Mononuclear cell (primary cell): ENCODE data around the gene SLC4A5. TPM values are rescaled to one million over a fixed set of nuclear protein-coding genes. Genes with fewer than 3 reads are reported as not detected.
"Not testable (repeated sequence)": the region's sequence is repeated elsewhere in the genome, so short reads cannot be mapped to it uniquely, and the experiment has no call there.

Experiments
- H3K27me3 ChIP-seq: 2 replicates; pipeline ENCODE4 v1.6.0; 2011; ENCODE audit warnings: low read length, control low read depth; ENCODE audit not compliant: insufficient read depth
- H3K4me1 ChIP-seq: 2 replicates; pipeline ENCODE4 v1.5.1; 2011; ENCODE audit warnings: mild to moderate bottlenecking, low read length, control low read depth; ENCODE audit not compliant: insufficient read depth
- H3K4me3 ChIP-seq: 2 replicates; pipeline ENCODE4 v1.5.1; 2011; ENCODE audit warnings: mild to moderate bottlenecking, low read length, moderate library complexity
- H3K9me3 ChIP-seq: 2 replicates; pipeline ENCODE4 v1.5.1; 2011; ENCODE audit warnings: low read depth, mild to moderate bottlenecking, control low read depth, low read length
- total RNA-seq: library from RNA; depleted of rRNA; stranded (reverse); fragments of >200 nt; gene quantifications from one replicate; pipeline ENCODE4 v1.2.3, GENCODE V29; 2012

SLC4A5 gene
- total RNA-seq, 1 donor = 6.7 TPM

- Histone ChIP-seq H3K4me3 (no peak overlapping the region), H3K9me3 (no peaks in the 10 kb centered on the region), H3K4me1 (no peaks in the 10 kb centered on the region), H3K27me3 (no peaks in the 10 kb centered on the region)
Observed at GRCh38 chr2:74253971-74254310, 89.3 kb downstream of the SLC4A5 start.

GRCh38 chr2:74253306-74253970, 89.8 kb downstream of the SLC4A5 start:
- Histone ChIP-seq H3K27me3 (no peaks in the 10 kb centered on the region), H3K9me3 (no peaks in the 10 kb centered on the region), H3K4me3 (no peak overlapping the region), H3K4me1 (no peaks in the 10 kb centered on the region)

- Histone ChIP-seq H3K4me3 (no peak overlapping the region), H3K4me1 (no peaks in the 10 kb centered on the region), H3K9me3 (no peaks in the 10 kb centered on the region), H3K27me3 (no peaks in the 10 kb centered on the region)
Observed at GRCh38 chr2:74252862-74253261, 90.4 kb downstream of the SLC4A5 start.

GRCh38 chr2:74252036-74252435, 91.2 kb downstream of the SLC4A5 start:
- Histone ChIP-seq H3K27me3 (no peaks in the 10 kb centered on the region), H3K4me3 (no peak overlapping the region), H3K9me3 (no peaks in the 10 kb centered on the region), H3K4me1 (no peaks in the 10 kb centered on the region)

- H3K4me3 ChIP-seq = no peak overlapping the region
- H3K9me3 ChIP-seq = no peaks in the 10 kb centered on the region
Observed at GRCh38 chr2:74250189-74250631, 93.0 kb downstream of the SLC4A5 start.

GRCh38 chr2:74249406-74250122, 93.7 kb downstream of the SLC4A5 start:
- H3K4me1 ChIP-seq = no peaks in the 10 kb centered on the region
- H3K9me3 ChIP-seq = no peaks in the 10 kb centered on the region
- H3K4me3 ChIP-seq = no peak overlapping the region
- H3K27me3 ChIP-seq = no peaks in the 10 kb centered on the region

More at GRCh38 chr2:74250189-74250631, 93.0 kb downstream of the SLC4A5 start:
- Histone ChIP-seq H3K4me1 (no peaks in the 10 kb centered on the region), H3K27me3 (no peaks in the 10 kb centered on the region)

GRCh38 chr2:74246496-74247195, 96.6 kb downstream of the SLC4A5 start:
- H3K27me3 ChIP-seq = no peaks in the 10 kb centered on the region
- no peaks in the 10 kb centered on the region for H3K4me1 ChIP-seq
- no peaks in the 10 kb centered on the region for H3K9me3 ChIP-seq
- no peak overlapping the region for H3K4me3 ChIP-seq

GRCh38 chr2:74244286-74244685, 98.9 kb downstream of the SLC4A5 start:
- no peak overlapping the region for H3K4me3 ChIP-seq
- no peaks in the 10 kb centered on the region for H3K27me3 ChIP-seq
- H3K4me1 ChIP-seq = no peaks in the 10 kb centered on the region
- no peaks in the 10 kb centered on the region for H3K9me3 ChIP-seq

GRCh38 chr2:74242354-74243071, 100.7 kb downstream of the SLC4A5 start:
- H3K9me3 ChIP-seq = no peaks in the 10 kb centered on the region
- H3K27me3 ChIP-seq = no peaks in the 10 kb centered on the region
- no peaks in the 10 kb centered on the region for H3K4me1 ChIP-seq
- no peak overlapping the region for H3K4me3 ChIP-seq

- Histone ChIP-seq H3K4me1 (no peaks in the 10 kb centered on the region), H3K4me3 (no peak overlapping the region), H3K9me3 (no peaks in the 10 kb centered on the region), H3K27me3 (no peaks in the 10 kb centered on the region)
Observed at GRCh38 chr2:74239346-74239745, 103.9 kb downstream of the SLC4A5 start.

- Histone ChIP-seq H3K9me3 (no peaks in the 10 kb centered on the region), H3K27me3 (no peaks in the 10 kb centered on the region), H3K4me3 (no peak overlapping the region), H3K4me1 (no peaks in the 10 kb centered on the region)
Observed at GRCh38 chr2:74238879-74239278, 104.3 kb downstream of the SLC4A5 start.

GRCh38 chr2:74235041-74235440, 108.2 kb downstream of the SLC4A5 start:
- H3K4me1 ChIP-seq = no peaks in the 10 kb centered on the region
- no peak overlapping the region for H3K4me3 ChIP-seq
- H3K27me3 ChIP-seq = no peaks in the 10 kb centered on the region
- H3K9me3 ChIP-seq = no peaks in the 10 kb centered on the region

- H3K27me3 ChIP-seq = no peaks in the 10 kb centered on the region
- H3K9me3 ChIP-seq = no peaks in the 10 kb centered on the region
- no peak overlapping the region for H3K4me3 ChIP-seq
- H3K4me1 ChIP-seq = no peaks in the 10 kb centered on the region
Observed at GRCh38 chr2:74233648-74234047, 109.6 kb downstream of the SLC4A5 start.

- no peaks in the 10 kb centered on the region for H3K4me1 ChIP-seq
- no peaks in the 10 kb centered on the region for H3K27me3 ChIP-seq
- no peaks in the 10 kb centered on the region for H3K9me3 ChIP-seq
- H3K4me3 ChIP-seq = no peak overlapping the region
Observed at GRCh38 chr2:74232426-74232825, 110.8 kb downstream of the SLC4A5 start.

GRCh38 chr2:74229865-74230264, 113.4 kb downstream of the SLC4A5 start:
- H3K4me3 ChIP-seq, H3K27me3 ChIP-seq, H3K4me1 ChIP-seq, H3K9me3 ChIP-seq: not testable (repeated sequence)
